Panc1 (cell line): ENCODE data around the gene VAT1L. TPM values are rescaled to one million over a fixed set of nuclear protein-coding genes. Genes with fewer than 3 reads are reported as not detected.

Source experiments
- ATAC-seq: fragments of 200-7000 bp; cut with Tn5 transposase; 2 replicates; pipeline ENCODE4 v1.9.1; 2020; ENCODE audit warnings: mild to moderate bottlenecking, moderate library complexity
- BruUV-seq: library from RNA; stranded (reverse); fragments of 400-500 nt; replicated peaks from 2 replicates; lab custom pipeline; 2021; lab: Mats Ljungman, UMichigan
- CTCF ChIA-PET: fragments of 300-600 bp; sonication (Branson Sonifier 250); formaldehyde crosslinking; loops from one replicate; lab custom pipeline; 2022; ENCODE audit warnings: antibody characterized with exemption; lab: Charles Lee
- POLR2A ChIA-PET: fragments of 300-600 bp; sonication (Branson Sonifier 250); formaldehyde crosslinking; loops from one replicate; lab custom pipeline; 2022; ENCODE audit warnings: antibody characterized with exemption; lab: Charles Lee
- DNase-seq: peaks from one replicate; pipeline ENCODE4 v3.0.0-alpha.2; 2010; ENCODE audit warnings: low read depth, low spot score
- H3K27ac ChIP-seq: 2 replicates; pipeline ENCODE4 v1.5.1; 2011; ENCODE audit warnings: mild to moderate bottlenecking, low read length, inconsistent platforms
- H3K27me3 ChIP-seq: fragments of 200-500 bp; sonication (Bioruptor generic); 2 replicates; pipeline ENCODE4 v1.6.0; 2014; ENCODE audit warnings: low read length, inconsistent platforms; ENCODE audit not compliant: control insufficient read depth, insufficient read depth
- H3K36me3 ChIP-seq: fragments of 200-500 bp; sonication (Bioruptor generic); 2 replicates; pipeline ENCODE4 v1.5.1; 2014; ENCODE audit warnings: inconsistent platforms, mild to moderate bottlenecking, low read length, moderate library complexity; ENCODE audit not compliant: control insufficient read depth, insufficient read depth
- H3K4me1 ChIP-seq: 2 replicates; pipeline ENCODE4 v1.5.1; 2011; ENCODE audit warnings: inconsistent platforms, mild to moderate bottlenecking, low read length, moderate library complexity; ENCODE audit not compliant: control insufficient read depth, insufficient read depth
- H3K4me3 ChIP-seq, 2 experiments: 2 replicates each; pipeline ENCODE4 v1.5.1; 2011 to 2012; ENCODE audit warnings: low read depth in 2 of 2, low read length in 2 of 2, mild to moderate bottlenecking in 2 of 2, inconsistent platforms in 1 of 2, moderate library complexity in 1 of 2
- H3K9me3 ChIP-seq: fragments of 200-500 bp; sonication (Bioruptor generic); 2 replicates; pipeline ENCODE4 v1.5.1; 2014; ENCODE audit warnings: low read depth, mild to moderate bottlenecking, inconsistent platforms, low read length, moderate library complexity; ENCODE audit not compliant: control insufficient read depth, insufficient read depth
- CTCF ChIP-seq: fragments of 450-650 bp; IDR thresholded peaks from 2 replicates; pipeline ENCODE4 v1.5.1; 2017; ENCODE audit warnings: mild to moderate bottlenecking
- POLR2AphosphoS5 ChIP-seq: IDR thresholded peaks from 2 replicates; pipeline ENCODE4 v1.6.1; 2012; ENCODE audit warnings: mild to moderate bottlenecking, low read depth, low read length, moderate library complexity
- REST ChIP-seq, 2 experiments: IDR thresholded peaks; 2 replicates each; pipeline ENCODE4 v1.6.1; 2011 to 2012; ENCODE audit warnings: low read depth in 2 of 2, control low read depth in 1 of 2, low read length in 1 of 2, mild to moderate bottlenecking in 1 of 2, moderate library complexity in 1 of 2; ENCODE audit not compliant: insufficient read depth in 1 of 2
- SIN3A ChIP-seq: IDR thresholded peaks from 2 replicates; pipeline ENCODE4 v1.6.1; 2012; ENCODE audit warnings: low read depth, mild to moderate bottlenecking, low read length, moderate library complexity, borderline replicate concordance; ENCODE audit not compliant: insufficient read depth
- TCF7L2 ChIP-seq: IDR thresholded peaks from 2 replicates; pipeline ENCODE4 v1.6.1; 2011; ENCODE audit warnings: mild to moderate bottlenecking, low read depth, low read length, inconsistent platforms
- in situ Hi-C: cut with HindIII; loops from 2 replicates; pipeline ENCODE4 v1.10.0; 2016; ENCODE audit warnings: low sequenced_read_pairs, low pct_unique_long_range_greater_than_20kb
- intact Hi-C: fragments of 100-400 bp; cut with micrococcal nuclease; formaldehyde crosslinking; loops from one replicate; pipeline ENCODE4 v1.10.0; 2022; ENCODE audit not compliant: unreplicated experiment
- total RNA-seq: library from RNA; stranded (reverse); gene quantifications from one replicate; pipeline ENCODE4 v1.2.1, GENCODE V29; 2021; ENCODE audit not compliant: unreplicated experiment

The VAT1L gene
- total RNA-seq, 1 experiment from 2014 or later, result not detected

DNA sequence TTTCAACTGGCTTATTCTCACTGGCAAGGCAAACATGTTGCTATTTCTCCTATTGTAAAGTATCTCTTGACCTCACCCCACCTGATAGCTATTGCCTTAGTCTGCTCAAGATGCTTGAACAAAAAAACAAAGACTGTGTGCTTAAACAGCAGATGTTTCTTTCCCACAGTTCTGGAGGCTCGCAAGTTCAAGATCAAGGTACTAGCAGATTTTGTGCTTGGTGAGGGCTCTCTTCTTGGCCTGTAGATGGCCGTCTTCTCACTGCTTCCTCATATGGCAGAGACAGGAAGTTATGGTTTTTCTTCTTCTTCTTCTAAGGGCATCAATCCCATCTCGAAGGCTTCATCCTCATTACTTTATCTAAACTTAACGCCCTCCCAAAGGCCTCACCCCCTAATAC, 124.3 kb downstream of the VAT1L start:
- CTCF ChIA-PET, result no interaction called here
- ATAC-seq (no peak), DNase-seq (no peak)
- Histone ChIP-seq H3K36me3 (no peaks in the 10 kb centered on the region), H3K27ac (no peak overlapping the region), H3K9me3 (no peaks in the 10 kb centered on the region), H3K27me3 (no peaks in the 10 kb centered on the region; the same call in 1 of the 2 replicates), H3K4me1 (no peaks in the 10 kb centered on the region), H3K4me3 (no peak overlapping the region)
- intact Hi-C loops, result no loop called here
- POLR2A ChIA-PET, result no interaction called here
- in situ Hi-C loops, result no loop called here
- no TSS peak for BruUV-seq
- no peak for TF ChIP-seq TCF7L2
- no peak for TF ChIP-seq POLR2AphosphoS5
- TF ChIP-seq CTCF, result no peak
- no peak for TF ChIP-seq SIN3A
- no peak for TF ChIP-seq REST (IDR thresholded peaks at IDR 0.05; ENCODE audit: insufficient read depth in 1 of 2, low read depth in 2 of 2, low read length in 1 of 2)

DNA sequence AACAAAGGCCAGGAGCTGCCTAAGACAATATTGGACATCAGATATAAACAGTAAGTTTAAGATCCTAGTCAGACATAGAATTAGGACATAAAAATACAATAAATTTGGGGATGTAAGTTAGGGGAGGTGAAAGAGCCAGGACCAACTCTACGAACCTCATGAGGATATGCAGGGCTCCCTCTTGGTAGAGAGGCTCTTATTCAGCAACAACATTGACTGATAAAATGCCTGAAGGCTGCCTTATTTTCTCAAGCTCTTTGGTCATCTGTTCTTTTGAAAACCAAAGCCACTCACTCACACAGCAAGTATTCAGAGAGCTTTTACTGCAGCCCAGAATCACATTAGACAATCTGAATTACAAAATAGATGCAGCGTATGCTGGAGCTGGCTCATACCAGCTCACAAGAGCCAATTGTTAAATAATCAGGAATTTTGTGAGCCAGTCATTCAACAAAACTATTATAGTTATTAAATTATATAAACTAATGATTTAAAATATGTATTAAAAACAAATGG, 125.4 kb downstream of the VAT1L start:
- POLR2A ChIA-PET, result no interaction called here
- no peak overlapping the region for H3K27ac ChIP-seq
- TF ChIP-seq REST (IDR thresholded peaks at IDR 0.05; ENCODE audit: insufficient read depth in 1 of 2, low read depth in 2 of 2, low read length in 1 of 2) (no peak), SIN3A (no peak), TCF7L2 (no peak), POLR2AphosphoS5 (no peak)
- intact Hi-C loops (no loop called here), in situ Hi-C loops (no loop called here)
- no peaks in the 10 kb centered on the region for H3K36me3 ChIP-seq
- H3K9me3 ChIP-seq, result no peaks in the 10 kb centered on the region
- no peak overlapping the region for H3K4me3 ChIP-seq
- DNase-seq (no peak), ATAC-seq (no peak)
- no TSS peak for BruUV-seq
- H3K4me1 ChIP-seq, result no peaks in the 10 kb centered on the region
- no peaks in the 10 kb centered on the region; the same call in 1 of the 2 replicates for H3K27me3 ChIP-seq
- CTCF ChIA-PET, result interaction anchor here (0.5 kb wide), 1 partner anchor 38 kb away, joined by 3 read pairs; no protein-coding TSS in a partner anchor
